Osteoblast (primary cell): ENCODE data around the gene MOB4. TPM values are rescaled to one million over a fixed set of nuclear protein-coding genes. Genes with fewer than 3 reads are reported as not detected.
"Not testable (repeated sequence)": the region's sequence is repeated elsewhere in the genome, so short reads cannot be mapped to it uniquely, and the experiment has no call there.

ENCODE experiments used
- DNase-seq: peaks from one replicate; pipeline ENCODE4 v3.0.0; 2011; ENCODE audit warnings: low spot score, mixed read lengths; ENCODE audit not compliant: insufficient read length; ENCODE audit errors: missing footprints
- H2AFZ ChIP-seq: 2 replicates; pipeline ENCODE4 v1.6.0; 2011; ENCODE audit warnings: mild to moderate bottlenecking, low read length
- H3K27ac ChIP-seq: 2 replicates; pipeline ENCODE4 v1.5.1; 2011; ENCODE audit warnings: mild to moderate bottlenecking, low read depth, low read length, moderate library complexity
- H3K27me3 ChIP-seq: 2 replicates; pipeline ENCODE4 v1.6.0; 2012; ENCODE audit warnings: mild to moderate bottlenecking, control low read depth, inconsistent platforms, low read length, moderate library complexity; ENCODE audit not compliant: insufficient read depth
- H3K36me3 ChIP-seq: 2 replicates; pipeline ENCODE4 v1.5.1; 2011; ENCODE audit warnings: mild to moderate bottlenecking, low read length, control low read depth, moderate library complexity; ENCODE audit not compliant: insufficient read depth
- H3K4me1 ChIP-seq: 2 replicates; pipeline ENCODE4 v1.5.1; 2011; ENCODE audit warnings: mild to moderate bottlenecking, low read length, control low read depth, moderate library complexity; ENCODE audit not compliant: insufficient read depth
- H3K4me2 ChIP-seq: 2 replicates; pipeline ENCODE4 v1.6.0; 2011; ENCODE audit warnings: mild to moderate bottlenecking, low read length; ENCODE audit not compliant: insufficient read depth
- H3K4me3 ChIP-seq: fragments of 200-600 bp; sonication (generic); 3 replicates; pipeline ENCODE4 v1.5.1; 2012; ENCODE audit warnings: mild to moderate bottlenecking, low read length, inconsistent platforms; ENCODE audit not compliant: insufficient read depth
- H3K79me2 ChIP-seq: 2 replicates; pipeline ENCODE4 v1.6.0; 2012; ENCODE audit warnings: mild to moderate bottlenecking, low read length, control low read depth, inconsistent platforms; ENCODE audit not compliant: insufficient read depth
- H3K9me3 ChIP-seq: 2 replicates; pipeline ENCODE4 v1.5.1; 2011; ENCODE audit warnings: low read depth, low read length, control low read depth
- H4K20me1 ChIP-seq: 2 replicates; pipeline ENCODE4 v1.6.0; 2012; ENCODE audit warnings: mild to moderate bottlenecking, low read length, control low read depth; ENCODE audit not compliant: insufficient read depth
- total RNA-seq: library from RNA; depleted of rRNA; stranded (reverse); fragments of >200 nt; gene quantifications from 2 replicates; pipeline ENCODE4 v1.2.3, GENCODE V29; 2012
- TF ChIP-seq, protein P1 (sequence below): IDR thresholded peaks from 2 replicates; pipeline ENCODE4 v1.5.1; 2011; ENCODE audit warnings: mild to moderate bottlenecking, low read depth, low read length, moderate library complexity; ENCODE audit errors: extremely low read depth

Gene MOB4
- total RNA-seq, 1 donor: 26.4 TPM

DNA sequence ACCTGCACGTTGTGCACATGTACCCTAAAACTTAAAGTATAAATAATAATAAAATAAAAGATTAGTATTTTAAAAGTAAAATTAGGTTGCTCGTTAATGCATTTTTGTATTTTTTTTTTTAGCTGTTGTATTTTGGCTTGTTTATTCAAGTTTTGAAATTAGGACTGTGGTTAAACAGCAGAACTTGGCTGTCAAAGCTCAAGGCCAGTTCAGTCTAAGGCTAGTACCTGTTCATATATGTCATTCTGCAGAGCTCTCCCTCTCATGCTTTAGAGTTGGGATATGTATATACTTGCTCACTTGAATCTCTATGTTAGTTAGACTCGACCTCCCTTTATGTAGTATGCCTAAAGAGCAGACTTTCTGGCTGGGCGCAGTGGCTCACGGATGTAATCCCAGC, 32.7 kb downstream of the MOB4 start:
- Histone ChIP-seq H3K4me3 (no peak overlapping the region), H3K4me1 (no peaks in the 10 kb centered on the region), H2AFZ (no peak overlapping the region), H4K20me1 (no peaks in the 10 kb centered on the region), H3K79me2 (peaks cover 22% of the 10 kb centered on the region), H3K4me2 (no peak overlapping the region), H3K9me3 (no peaks in the 10 kb centered on the region), H3K27ac (no peak overlapping the region), H3K36me3 (peaks cover 31% of the 10 kb centered on the region), H3K27me3 (no peaks in the 10 kb centered on the region)
- TF ChIP-seq, protein P1, sequence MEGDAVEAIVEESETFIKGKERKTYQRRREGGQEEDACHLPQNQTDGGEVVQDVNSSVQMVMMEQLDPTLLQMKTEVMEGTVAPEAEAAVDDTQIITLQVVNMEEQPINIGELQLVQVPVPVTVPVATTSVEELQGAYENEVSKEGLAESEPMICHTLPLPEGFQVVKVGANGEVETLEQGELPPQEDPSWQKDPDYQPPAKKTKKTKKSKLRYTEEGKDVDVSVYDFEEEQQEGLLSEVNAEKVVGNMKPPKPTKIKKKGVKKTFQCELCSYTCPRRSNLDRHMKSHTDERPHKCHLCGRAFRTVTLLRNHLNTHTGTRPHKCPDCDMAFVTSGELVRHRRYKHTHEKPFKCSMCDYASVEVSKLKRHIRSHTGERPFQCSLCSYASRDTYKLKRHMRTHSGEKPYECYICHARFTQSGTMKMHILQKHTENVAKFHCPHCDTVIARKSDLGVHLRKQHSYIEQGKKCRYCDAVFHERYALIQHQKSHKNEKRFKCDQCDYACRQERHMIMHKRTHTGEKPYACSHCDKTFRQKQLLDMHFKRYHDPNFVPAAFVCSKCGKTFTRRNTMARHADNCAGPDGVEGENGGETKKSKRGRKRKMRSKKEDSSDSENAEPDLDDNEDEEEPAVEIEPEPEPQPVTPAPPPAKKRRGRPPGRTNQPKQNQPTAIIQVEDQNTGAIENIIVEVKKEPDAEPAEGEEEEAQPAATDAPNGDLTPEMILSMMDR: no peak
- DNase-seq: no peak

DNA sequence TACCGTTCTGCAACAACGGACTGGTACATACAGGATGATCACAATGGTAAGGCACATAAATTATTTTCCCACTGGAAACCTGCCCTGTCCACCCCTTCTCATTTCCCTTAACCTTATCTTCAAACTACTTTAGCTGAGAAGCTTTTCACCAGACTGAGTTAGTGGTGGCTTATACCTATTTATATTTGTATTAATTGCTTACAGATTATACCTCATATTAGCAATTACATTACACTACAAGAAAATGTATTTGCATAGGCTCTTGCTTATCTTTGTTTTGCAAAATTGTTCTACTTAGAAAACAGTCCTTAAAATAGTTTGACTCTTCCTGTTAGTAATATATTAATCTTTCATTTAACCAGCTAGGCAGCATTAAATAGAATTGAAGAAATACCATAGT, 35.4 kb downstream of the MOB4 start:
- H3K36me3 ChIP-seq: peaks cover 47% of the 10 kb centered on the region
- not testable (repeated sequence) for H3K4me1 ChIP-seq, DNase-seq

DNA sequence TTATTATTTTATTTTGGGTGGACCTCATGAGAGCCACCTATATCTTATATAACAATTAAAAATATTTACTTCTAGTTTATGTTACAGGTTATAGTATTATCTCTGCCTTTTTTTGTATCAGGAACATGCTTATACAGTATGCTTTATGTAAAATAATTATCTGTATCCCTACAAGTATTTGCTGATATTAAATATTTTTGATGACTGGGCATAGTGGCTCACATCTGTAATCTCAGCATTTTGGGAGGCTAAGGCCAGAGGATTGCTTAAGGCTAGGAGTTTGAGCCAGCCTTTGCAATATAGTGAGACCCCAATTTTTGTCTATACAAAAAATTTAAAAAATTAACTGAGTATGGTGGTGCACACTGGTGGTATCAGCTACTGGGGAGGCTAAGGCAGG, 39.6 kb downstream of the MOB4 start:
- Histone ChIP-seq H3K79me2 (no peaks in the 10 kb centered on the region), H3K4me3 (no peak overlapping the region), H3K27ac (no peak overlapping the region), H3K4me2 (no peak overlapping the region), H3K36me3 (peaks cover 41% of the 10 kb centered on the region), H4K20me1 (no peaks in the 10 kb centered on the region), H3K4me1 (no peaks in the 10 kb centered on the region), H3K9me3 (no peaks in the 10 kb centered on the region), H2AFZ (no peak overlapping the region), H3K27me3 (no peaks in the 10 kb centered on the region)
- DNase-seq: no peak
- TF ChIP-seq, protein P1: no peak

More for the DNA sequence above, 35.4 kb downstream of the MOB4 start:
- H4K20me1 ChIP-seq, H3K4me3 ChIP-seq, H2AFZ ChIP-seq, H3K4me2 ChIP-seq, H3K27ac ChIP-seq, H3K9me3 ChIP-seq, H3K27me3 ChIP-seq: not testable (repeated sequence)
- peaks cover 13% of the 10 kb centered on the region for H3K79me2 ChIP-seq

DNA sequence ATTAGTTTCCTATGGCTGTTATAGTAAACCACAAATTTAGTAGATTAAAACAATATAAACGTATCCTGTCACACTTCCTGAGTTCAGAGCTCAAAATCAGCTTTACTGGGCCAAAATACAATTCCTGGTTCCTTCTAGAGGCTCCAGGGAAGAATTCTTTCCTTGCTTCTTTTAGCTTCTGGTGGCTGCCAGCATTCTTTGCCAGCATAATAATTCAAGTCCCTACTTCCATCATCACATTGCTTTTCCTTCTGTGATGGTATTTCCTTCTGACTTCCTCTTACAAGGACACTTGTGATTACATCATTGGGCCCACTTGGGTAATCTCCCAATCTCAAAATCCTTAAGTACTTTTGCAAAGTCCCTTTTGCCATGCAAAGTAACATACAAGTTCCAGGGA, 40.6 kb downstream of the MOB4 start:
- no peak overlapping the region for H3K4me3 ChIP-seq
- H3K79me2 ChIP-seq: no peaks in the 10 kb centered on the region
- no peak overlapping the region for H3K4me2 ChIP-seq
- no peaks in the 10 kb centered on the region for H3K9me3 ChIP-seq
- no peak for DNase-seq
- TF ChIP-seq, protein P1: no peak
- H3K36me3 ChIP-seq: peaks cover 35% of the 10 kb centered on the region
- no peaks in the 10 kb centered on the region for H4K20me1 ChIP-seq
- no peak overlapping the region for H2AFZ ChIP-seq
- H3K27ac ChIP-seq: no peak overlapping the region
- no peaks in the 10 kb centered on the region for H3K4me1 ChIP-seq
- H3K27me3 ChIP-seq: no peaks in the 10 kb centered on the region
